Prostate gland (tissue), 2 donors: ENCODE measurements around the gene RND3.

ENCODE experiments used
- POLR2A ChIP-seq: fragments of 450-650 bp; IDR thresholded peaks from one replicate; pipeline ENCODE4 v1.6.1; 2016; ENCODE audit warnings: antibody characterized with exemption, mild to moderate bottlenecking
- POLR2AphosphoS5 ChIP-seq: sonication (generic); formaldehyde crosslinking; IDR thresholded peaks from one replicate; pipeline ENCODE4 v1.6.1; 2017; ENCODE audit warnings: antibody characterized with exemption
- TF ChIP-seq, protein P1 (sequence below), 4 experiments: fragments of 200-600 bp in 2 of 4; fragments of 450-650 bp in 2 of 4; sonication (generic) in 2 of 4; IDR thresholded peaks; 1 replicate in 3 of 4; 2 replicates in 1 of 4; pipeline ENCODE4 v1.5.1; 2016 to 2019; ENCODE audit warnings: antibody characterized with exemption in 4 of 4, mild to moderate bottlenecking in 2 of 4, moderate library complexity in 2 of 4

DNA sequence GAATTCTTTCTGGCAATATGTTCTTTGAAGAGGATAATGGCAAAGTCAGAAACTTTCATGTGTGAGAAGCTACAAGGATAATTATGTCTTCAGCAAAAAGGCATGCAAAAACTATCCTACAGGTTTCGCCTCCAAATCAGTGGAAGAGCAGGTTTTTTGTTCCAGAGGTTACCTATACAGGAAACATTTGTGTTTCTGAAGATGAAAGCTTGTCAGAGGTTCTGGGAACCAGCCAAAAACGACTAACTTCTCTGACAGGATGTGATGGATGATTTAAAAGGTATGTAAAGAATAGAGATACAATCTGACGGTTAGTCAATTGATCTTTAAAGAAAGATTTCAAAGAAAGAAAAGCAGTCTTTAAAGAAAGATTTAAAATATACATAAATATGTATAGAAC, 37.6 kb downstream of the RND3 start:
- TF ChIP-seq, protein P1, sequence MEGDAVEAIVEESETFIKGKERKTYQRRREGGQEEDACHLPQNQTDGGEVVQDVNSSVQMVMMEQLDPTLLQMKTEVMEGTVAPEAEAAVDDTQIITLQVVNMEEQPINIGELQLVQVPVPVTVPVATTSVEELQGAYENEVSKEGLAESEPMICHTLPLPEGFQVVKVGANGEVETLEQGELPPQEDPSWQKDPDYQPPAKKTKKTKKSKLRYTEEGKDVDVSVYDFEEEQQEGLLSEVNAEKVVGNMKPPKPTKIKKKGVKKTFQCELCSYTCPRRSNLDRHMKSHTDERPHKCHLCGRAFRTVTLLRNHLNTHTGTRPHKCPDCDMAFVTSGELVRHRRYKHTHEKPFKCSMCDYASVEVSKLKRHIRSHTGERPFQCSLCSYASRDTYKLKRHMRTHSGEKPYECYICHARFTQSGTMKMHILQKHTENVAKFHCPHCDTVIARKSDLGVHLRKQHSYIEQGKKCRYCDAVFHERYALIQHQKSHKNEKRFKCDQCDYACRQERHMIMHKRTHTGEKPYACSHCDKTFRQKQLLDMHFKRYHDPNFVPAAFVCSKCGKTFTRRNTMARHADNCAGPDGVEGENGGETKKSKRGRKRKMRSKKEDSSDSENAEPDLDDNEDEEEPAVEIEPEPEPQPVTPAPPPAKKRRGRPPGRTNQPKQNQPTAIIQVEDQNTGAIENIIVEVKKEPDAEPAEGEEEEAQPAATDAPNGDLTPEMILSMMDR (IDR thresholded peaks at IDR 0.05) = no peak
- TF ChIP-seq POLR2AphosphoS5 = no peak
- TF ChIP-seq POLR2A = no peak
